ENCODE results near the gene USP34.

Gene USP34

GRCh38 chr2:61257446-61257845 lies 213.4 kb downstream of the USP34 start:
- DNase-seq (ENCODE audit: low spot score): no peak
- TF ChIP-seq CTCF (IDR thresholded peaks at IDR 0.05; ENCODE audit: extremely low read depth, missing control alignments): no peak

- DNase-seq (ENCODE audit: low spot score): no peak
- no peak for TF ChIP-seq CTCF (IDR thresholded peaks at IDR 0.05; ENCODE audit: extremely low read depth, missing control alignments)
Observed at GRCh38 chr2:61255580-61256437, 215.1 kb downstream of the USP34 start.

- TF ChIP-seq CTCF (IDR thresholded peaks at IDR 0.05; ENCODE audit: extremely low read depth, missing control alignments): no peak
- DNase-seq (ENCODE audit: low spot score): no peak
Observed at GRCh38 chr2:61254536-61254935, 216.4 kb downstream of the USP34 start.

GRCh38 chr2:61253136-61253535 lies 217.8 kb downstream of the USP34 start:
- no peak for TF ChIP-seq CTCF (IDR thresholded peaks at IDR 0.05; ENCODE audit: extremely low read depth, missing control alignments)

GRCh38 chr2:61252031-61252430 lies 218.9 kb downstream of the USP34 start:
- no peak for DNase-seq (ENCODE audit: low spot score)
- TF ChIP-seq CTCF (IDR thresholded peaks at IDR 0.05; ENCODE audit: extremely low read depth, missing control alignments): no peak

More at GRCh38 chr2:61253136-61253535, 217.8 kb downstream of the USP34 start:
- DNase-seq (ENCODE audit: low spot score): no peak

GRCh38 chr2:61249521-61250071 lies 221.3 kb downstream of the USP34 start:
- TF ChIP-seq CTCF (IDR thresholded peaks at IDR 0.05; ENCODE audit: extremely low read depth, missing control alignments): no peak
- no peak for DNase-seq (ENCODE audit: low spot score)

GRCh38 chr2:61247204-61247812 lies 223.6 kb downstream of the USP34 start:
- TF ChIP-seq CTCF (IDR thresholded peaks at IDR 0.05; ENCODE audit: extremely low read depth, missing control alignments): no peak

More at GRCh38 chr2:61247204-61247812, 223.6 kb downstream of the USP34 start:
- no peak for DNase-seq (ENCODE audit: low spot score)

Data from GM20000 (cell line).